ENCODE results near the gene KLHL29.

KLHL29 gene

DNA sequence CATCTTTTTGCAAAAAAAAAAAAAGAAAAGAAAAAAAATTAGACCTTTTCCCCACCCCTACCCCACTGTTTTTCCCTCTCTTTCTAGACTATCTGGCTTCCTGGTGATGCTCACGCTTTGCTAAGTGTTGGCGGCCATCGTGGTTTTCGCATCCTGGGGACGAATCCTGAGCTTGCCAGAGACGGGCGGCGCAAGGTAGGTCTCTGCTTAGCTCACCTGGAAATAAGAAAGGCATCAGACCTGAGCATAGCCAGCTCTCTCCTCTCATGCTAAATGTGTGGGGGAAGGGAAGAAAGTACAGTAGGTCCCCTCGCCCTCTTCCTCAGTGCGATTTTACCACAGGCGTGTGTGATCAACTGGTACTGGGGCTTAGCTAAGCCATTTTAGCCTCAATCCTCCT is 90.5 kb downstream of the KLHL29 start:
- H3K4me3 ChIP-seq (ENCODE audit: low read depth, low read length), result no peak overlapping the region
- DNase-seq (ENCODE audit: low read depth), result no peak
- TF ChIP-seq, protein P1, sequence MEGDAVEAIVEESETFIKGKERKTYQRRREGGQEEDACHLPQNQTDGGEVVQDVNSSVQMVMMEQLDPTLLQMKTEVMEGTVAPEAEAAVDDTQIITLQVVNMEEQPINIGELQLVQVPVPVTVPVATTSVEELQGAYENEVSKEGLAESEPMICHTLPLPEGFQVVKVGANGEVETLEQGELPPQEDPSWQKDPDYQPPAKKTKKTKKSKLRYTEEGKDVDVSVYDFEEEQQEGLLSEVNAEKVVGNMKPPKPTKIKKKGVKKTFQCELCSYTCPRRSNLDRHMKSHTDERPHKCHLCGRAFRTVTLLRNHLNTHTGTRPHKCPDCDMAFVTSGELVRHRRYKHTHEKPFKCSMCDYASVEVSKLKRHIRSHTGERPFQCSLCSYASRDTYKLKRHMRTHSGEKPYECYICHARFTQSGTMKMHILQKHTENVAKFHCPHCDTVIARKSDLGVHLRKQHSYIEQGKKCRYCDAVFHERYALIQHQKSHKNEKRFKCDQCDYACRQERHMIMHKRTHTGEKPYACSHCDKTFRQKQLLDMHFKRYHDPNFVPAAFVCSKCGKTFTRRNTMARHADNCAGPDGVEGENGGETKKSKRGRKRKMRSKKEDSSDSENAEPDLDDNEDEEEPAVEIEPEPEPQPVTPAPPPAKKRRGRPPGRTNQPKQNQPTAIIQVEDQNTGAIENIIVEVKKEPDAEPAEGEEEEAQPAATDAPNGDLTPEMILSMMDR (IDR thresholded peaks at IDR 0.05; ENCODE audit: low read depth, low read length, missing control alignments), result no peak

- TF ChIP-seq, protein P1 (IDR thresholded peaks at IDR 0.05; ENCODE audit: low read depth, low read length, missing control alignments), result no peak
- H3K4me3 ChIP-seq (ENCODE audit: low read depth, low read length), result no peak overlapping the region
- DNase-seq (ENCODE audit: low read depth), result no peak
These were observed 91.8 kb downstream of the KLHL29 start for GRCh38 chr2:23476786-23477185.

GRCh38 chr2:23477392-23477791 is 92.4 kb downstream of the KLHL29 start:
- no peak for DNase-seq (ENCODE audit: low read depth)
- H3K4me3 ChIP-seq (ENCODE audit: low read depth, low read length), result no peak overlapping the region
- TF ChIP-seq, protein P1 (IDR thresholded peaks at IDR 0.05; ENCODE audit: low read depth, low read length, missing control alignments), result no peak

DNA sequence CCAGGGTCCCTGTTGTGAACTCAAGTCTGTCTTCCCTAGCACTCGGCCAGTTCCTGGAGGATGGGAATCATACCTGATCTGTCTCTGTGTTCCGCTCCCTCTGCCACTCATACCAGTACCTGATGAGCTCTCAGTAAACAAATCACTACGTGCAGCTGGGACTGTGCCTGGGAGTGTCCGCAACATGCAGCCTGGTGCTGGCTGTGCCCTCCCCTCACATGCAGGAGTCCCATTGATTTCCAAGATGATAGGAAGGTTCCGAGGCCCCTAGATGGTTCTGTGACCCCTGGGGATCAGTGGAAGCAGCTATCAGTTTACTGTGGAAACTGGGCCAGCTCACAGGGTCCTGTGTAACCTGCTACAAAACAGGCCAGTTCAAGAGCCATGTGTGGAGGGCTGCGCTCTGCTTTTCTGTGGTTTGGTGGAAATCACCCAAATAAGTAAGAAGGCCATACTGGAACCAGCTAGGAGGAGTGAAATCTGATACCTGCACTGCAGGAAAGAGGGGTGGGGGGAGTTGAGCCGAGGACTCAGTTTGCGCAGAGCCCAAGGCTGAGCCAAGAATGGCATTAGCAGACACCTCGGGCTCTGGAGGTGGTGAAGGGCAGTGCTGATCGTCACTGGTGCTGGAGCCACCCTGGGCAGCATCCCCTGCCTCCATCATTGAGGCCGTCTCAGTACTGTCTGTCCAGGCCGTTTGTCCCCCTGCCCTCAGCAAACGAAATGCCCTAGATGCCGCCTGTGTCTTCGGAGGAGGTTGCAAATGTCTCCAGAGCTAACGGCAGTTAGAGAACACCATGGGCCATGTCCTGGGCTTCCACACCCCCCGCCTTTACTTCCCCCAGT is 93.3 kb downstream of the KLHL29 start:
- TF ChIP-seq, protein P1 (IDR thresholded peaks at IDR 0.05; ENCODE audit: low read depth, low read length, missing control alignments), result no peak
- DNase-seq (ENCODE audit: low read depth), result no peak
- H3K4me3 ChIP-seq (ENCODE audit: low read depth, low read length), result no peak overlapping the region

DNA sequence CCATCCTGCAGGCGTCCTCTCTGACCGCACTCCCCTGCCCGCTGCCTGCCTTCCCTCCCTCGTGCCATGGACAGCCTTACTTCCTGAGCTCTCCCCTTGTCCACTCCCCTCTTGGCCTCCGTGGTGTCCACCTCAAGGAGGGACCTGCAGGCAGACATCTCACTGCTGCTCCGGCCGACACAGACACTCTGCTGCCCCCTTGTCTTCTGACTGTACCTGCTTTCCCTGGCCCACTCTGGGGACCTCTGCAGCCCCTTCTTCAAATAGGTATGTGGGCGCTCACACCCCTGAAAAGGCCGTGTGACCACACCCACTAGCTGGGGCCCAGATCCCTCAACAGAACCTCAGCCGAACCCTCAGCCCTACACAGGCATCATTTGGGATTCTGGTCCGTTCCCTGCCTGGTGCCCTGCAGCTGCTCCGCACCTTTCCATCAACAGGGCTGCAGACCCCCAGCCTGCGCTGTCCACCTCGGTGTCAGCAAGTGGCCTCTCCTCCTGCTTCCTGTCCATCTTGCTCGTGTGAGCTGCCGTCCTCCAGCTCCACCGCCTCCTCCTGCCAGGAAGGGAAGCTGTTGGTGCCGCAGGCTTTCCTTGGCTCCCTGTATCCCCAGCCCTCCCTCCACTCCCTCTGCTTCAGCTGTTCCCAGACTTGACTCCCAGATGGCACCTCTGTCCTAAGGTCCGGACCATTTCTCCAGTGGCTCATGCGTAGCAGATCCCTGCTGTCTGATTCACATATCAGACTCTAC is 94.1 kb downstream of the KLHL29 start:
- TF ChIP-seq, protein P1 (IDR thresholded peaks at IDR 0.05; ENCODE audit: low read depth, low read length, missing control alignments), result no peak
- DNase-seq (ENCODE audit: low read depth), result no peak
- no peak overlapping the region for H3K4me3 ChIP-seq (ENCODE audit: low read depth, low read length)

GRCh38 chr2:23480957-23481797 is 96.2 kb downstream of the KLHL29 start:
- TF ChIP-seq, protein P1 (IDR thresholded peaks at IDR 0.05; ENCODE audit: low read depth, low read length, missing control alignments), result no peak
- DNase-seq (ENCODE audit: low read depth), result no peak

More at GRCh38 chr2:23480957-23481797, 96.2 kb downstream of the KLHL29 start:
- H3K4me3 ChIP-seq (ENCODE audit: low read depth, low read length), result no peak overlapping the region
